Muscle layer of duodenum (tissue), 2 donors: Measurements from ENCODE around the gene STK32C.

Source experiments
- H3K27ac ChIP-seq: one replicate; pipeline ENCODE4 v1.7.0; 2013; ENCODE audit warnings: mild to moderate bottlenecking, low read length
- H3K27me3 ChIP-seq: one replicate; pipeline ENCODE4 v1.7.0; 2013; ENCODE audit warnings: low read depth, mild to moderate bottlenecking, control low read depth, low read length
- H3K36me3 ChIP-seq, 2 donors: one replicate each; pipeline ENCODE4 v1.7.0; 2013; ENCODE audit warnings: low read length in 2 of 2, control low read depth in 1 of 2, mild to moderate bottlenecking in 1 of 2; ENCODE audit not compliant: insufficient read depth in 2 of 2, control insufficient read depth in 1 of 2
- H3K4me1 ChIP-seq, 2 donors: one replicate each; pipeline ENCODE4 v1.7.0; 2013; ENCODE audit warnings: low read length in 2 of 2, mild to moderate bottlenecking in 2 of 2, control low read depth in 1 of 2, moderate library complexity in 1 of 2; ENCODE audit not compliant: insufficient read depth in 2 of 2, control insufficient read depth in 1 of 2
- H3K4me3 ChIP-seq, 2 donors: one replicate each; pipeline ENCODE4 v1.7.0; 2013; ENCODE audit warnings: low read length in 2 of 2, low read depth in 1 of 2, mild to moderate bottlenecking in 1 of 2
- H3K9me3 ChIP-seq, 2 donors: one replicate each; pipeline ENCODE4 v1.7.0; 2013; ENCODE audit warnings: low read length in 2 of 2, control low read depth in 1 of 2, mild to moderate bottlenecking in 1 of 2; ENCODE audit not compliant: control insufficient read depth in 1 of 2
- donor health status: healthy.

Gene STK32C

DNA sequence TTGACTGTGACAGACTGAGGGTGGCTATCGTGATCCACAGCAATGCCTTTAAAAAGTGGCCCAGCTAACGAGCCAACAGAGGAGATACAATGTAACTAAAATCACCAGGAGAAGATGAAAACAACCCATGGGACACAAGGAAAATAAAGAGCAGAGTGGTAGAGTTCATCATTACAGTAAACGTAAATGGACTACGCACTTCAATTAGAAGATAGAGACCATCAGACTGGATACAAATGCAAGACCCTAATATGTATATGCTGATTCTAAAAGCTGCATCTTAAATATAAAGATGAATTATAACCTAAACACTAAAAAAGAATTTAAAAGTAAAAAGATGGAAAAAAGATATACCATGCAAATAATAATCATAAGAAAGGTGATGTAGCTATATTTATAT, 6.6 kb upstream of the STK32C start:
- Histone ChIP-seq H3K36me3 (no peaks in the 10 kb centered on the region), H3K4me1 (no peaks in the 10 kb centered on the region), H3K27me3 (no peaks in the 10 kb centered on the region), H3K9me3 (no peaks in the 10 kb centered on the region), H3K4me3 (no peak overlapping the region), H3K27ac (no peak overlapping the region)

DNA sequence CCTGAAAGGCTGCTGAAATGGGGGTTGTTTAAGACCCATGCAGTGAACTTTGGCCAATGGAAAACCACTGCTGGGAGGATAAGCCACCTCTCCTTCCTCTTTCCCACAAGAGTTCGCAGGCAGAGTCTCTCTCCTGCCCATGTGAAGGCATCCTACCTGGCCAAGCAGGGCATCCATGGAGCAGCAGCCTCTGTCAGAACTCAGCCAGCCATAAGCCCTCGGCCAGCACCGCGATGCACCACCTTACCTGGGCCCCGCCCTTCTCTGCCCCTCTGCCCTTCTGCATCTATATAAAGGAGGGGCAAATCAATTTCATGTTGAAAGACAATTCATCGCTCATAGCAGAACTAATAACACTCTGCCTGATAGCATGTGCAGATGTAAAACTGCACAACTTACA, 6.1 kb upstream of the STK32C start:
- Histone ChIP-seq H3K27ac (no peak overlapping the region), H3K36me3 (no peaks in the 10 kb centered on the region), H3K27me3 (no peaks in the 10 kb centered on the region), H3K9me3 (no peaks in the 10 kb centered on the region), H3K4me1 (peaks cover 0 to 3% of the 10 kb centered on the region in 2 donors), H3K4me3 (no peak overlapping the region)

DNA sequence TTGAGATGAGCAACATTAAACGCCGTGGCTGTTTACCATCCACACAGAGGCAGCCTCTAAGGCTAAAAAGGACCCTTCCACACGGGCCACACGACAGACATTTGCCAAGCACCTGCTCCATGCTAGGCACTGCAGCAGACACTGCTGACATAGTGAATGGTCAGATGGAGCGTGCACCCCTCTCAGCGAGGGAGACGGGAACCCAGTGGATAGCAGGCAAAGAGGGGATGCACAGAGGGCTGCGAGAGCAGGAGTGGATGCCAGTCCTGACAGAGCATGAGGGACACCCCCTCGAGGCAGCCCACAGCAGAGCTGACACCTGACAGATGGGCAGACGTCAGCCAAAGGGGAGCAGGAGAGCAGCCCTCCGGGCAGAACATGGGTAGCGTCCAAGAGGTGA, 5.6 kb upstream of the STK32C start:
- Histone ChIP-seq H3K27me3 (no peaks in the 10 kb centered on the region), H3K9me3 (no peaks in the 10 kb centered on the region), H3K4me3 (no peak overlapping the region), H3K27ac (no peak overlapping the region), H3K4me1 (peaks cover 0 to 6% of the 10 kb centered on the region in 2 donors), H3K36me3 (no peaks in the 10 kb centered on the region)

DNA sequence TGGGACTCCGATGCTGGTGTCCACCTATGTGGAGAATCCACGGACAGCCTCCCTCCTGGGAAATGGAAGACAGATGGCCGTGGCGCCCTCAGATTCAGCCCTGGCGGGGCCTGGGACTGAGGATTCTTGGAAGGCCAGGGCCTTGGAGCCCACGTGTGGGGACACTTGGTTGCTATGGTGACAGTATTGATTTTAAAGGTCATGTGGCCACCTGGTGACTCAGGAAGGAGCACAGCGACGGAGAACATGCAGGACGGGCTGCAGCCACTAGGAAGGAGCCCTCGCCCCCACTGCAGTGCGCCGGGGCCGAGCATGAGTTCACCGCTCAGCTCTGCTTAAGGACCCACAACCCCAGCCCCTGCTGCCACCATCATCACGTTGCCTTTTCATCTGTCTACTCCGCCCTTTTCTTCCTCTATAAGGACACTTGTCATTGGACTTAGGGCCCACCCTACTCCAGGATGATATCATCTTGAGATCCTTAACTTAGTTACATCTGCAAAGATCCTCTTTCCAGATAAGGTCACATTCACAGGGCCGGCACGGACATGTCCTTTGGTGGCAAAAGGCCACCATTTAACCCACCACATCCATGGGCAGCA, 3.7 kb upstream of the STK32C start:
- H3K27me3 ChIP-seq, result no peaks in the 10 kb centered on the region
- no peak overlapping the region for H3K27ac ChIP-seq
- H3K4me3 ChIP-seq, result no peak overlapping the region
- H3K4me1 ChIP-seq, result peaks cover 0 to 12% of the 10 kb centered on the region in 2 donors
- no peaks in the 10 kb centered on the region for H3K36me3 ChIP-seq
- H3K9me3 ChIP-seq, result no peaks in the 10 kb centered on the region

DNA sequence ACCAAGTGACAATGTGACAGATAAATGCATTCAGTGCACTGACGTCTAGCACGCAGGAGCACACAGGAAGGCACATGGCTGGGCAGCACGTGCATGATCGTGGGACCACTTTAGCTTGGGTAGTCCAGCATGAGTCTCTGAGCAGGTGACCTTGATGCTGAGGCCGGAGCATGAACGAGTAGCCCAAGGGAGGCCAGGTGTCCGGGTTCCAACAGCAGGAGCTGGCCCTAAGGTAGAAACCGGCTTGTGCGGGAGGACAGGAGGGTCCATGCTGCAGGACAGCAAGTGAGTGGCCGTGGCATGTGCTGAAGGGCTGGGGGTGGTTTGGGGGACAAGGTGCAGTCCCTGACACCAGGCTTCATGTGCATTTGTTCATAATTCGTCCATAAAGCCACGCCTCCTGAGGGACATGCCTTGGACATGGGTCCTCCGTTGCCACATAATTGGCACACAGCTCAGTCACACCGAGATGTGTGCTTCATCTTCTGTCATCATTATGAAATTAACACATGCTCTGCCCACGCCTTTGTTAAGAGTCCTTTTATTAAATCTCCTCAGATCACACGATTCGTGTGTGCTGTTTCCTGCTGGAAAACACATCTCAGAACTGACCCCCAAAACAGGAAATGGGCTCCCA, 3.1 kb upstream of the STK32C start:
- H3K27me3 ChIP-seq, result no peaks in the 10 kb centered on the region
- H3K27ac ChIP-seq, result no peak overlapping the region
- peaks cover 0 to 15% of the 10 kb centered on the region in 2 donors for H3K4me1 ChIP-seq
- no peaks in the 10 kb centered on the region for H3K36me3 ChIP-seq
- no peaks in the 10 kb centered on the region for H3K9me3 ChIP-seq
- H3K4me3 ChIP-seq, result no peak overlapping the region

DNA sequence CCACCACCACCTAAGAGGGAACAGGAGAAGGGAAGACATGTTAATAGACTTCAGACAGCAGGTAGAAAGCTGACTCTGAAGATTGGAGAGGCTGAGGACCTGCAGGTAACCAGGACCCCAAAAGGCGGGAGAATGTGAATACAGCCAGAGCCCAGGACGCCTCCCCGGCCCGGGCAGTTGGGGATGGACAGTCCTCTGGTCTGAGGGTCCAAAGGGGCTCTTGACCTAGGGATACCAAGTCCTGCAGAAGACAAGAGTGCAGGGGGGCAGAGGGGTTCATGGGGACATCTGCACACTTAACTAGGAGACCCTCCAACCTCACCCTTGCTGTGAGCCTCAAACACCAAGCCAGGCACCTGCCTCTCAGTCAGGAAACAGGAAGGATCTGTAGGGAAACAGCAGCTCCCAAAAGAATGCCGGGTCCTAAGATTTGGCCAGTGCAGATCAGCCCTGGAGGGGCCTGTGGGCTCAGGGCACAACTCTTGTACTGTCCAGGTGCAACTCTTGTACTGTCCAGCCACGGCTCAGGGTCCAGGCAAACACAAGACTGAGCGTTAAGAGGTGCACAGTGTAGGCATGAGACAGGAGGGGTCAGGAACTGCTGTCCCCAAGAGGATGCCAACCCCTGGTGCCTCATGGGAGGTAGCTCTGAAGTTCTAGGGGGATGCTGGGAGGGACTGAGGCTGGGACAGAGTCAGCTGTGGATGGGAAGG, 2.3 kb upstream of the STK32C start:
- Histone ChIP-seq H3K36me3 (no peaks in the 10 kb centered on the region), H3K9me3 (no peaks in the 10 kb centered on the region), H3K27me3 (no peaks in the 10 kb centered on the region), H3K4me1 (peaks cover 0 to 18% of the 10 kb centered on the region in 2 donors), H3K4me3 (no peak overlapping the region), H3K27ac (no peak overlapping the region)

DNA sequence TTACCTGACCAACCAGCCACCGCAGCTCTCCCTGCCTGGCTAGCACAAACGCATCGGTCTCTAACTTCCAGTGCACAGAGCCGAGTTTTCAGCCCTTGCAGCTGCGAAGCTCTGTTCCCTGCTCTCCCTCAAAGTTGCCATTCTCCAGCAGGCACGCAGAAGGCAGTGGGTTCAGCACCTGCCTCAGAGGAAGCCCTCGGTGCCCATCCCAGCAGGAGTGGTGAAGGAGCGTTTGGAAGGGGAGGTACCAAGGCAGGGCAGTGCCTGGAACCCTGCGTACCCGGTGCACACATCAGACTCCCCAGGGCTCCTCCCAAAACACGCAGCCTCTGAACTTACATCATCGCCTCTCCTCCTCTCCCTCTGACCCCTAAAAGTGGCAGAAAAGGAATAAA, 1.7 kb upstream of the STK32C start:
- Histone ChIP-seq H3K4me1 (peaks cover 0 to 18% of the 10 kb centered on the region in 2 donors), H3K9me3 (no peaks in the 10 kb centered on the region), H3K27ac (no peak overlapping the region), H3K27me3 (no peaks in the 10 kb centered on the region), H3K36me3 (no peaks in the 10 kb centered on the region), H3K4me3 (no peak overlapping the region)

DNA sequence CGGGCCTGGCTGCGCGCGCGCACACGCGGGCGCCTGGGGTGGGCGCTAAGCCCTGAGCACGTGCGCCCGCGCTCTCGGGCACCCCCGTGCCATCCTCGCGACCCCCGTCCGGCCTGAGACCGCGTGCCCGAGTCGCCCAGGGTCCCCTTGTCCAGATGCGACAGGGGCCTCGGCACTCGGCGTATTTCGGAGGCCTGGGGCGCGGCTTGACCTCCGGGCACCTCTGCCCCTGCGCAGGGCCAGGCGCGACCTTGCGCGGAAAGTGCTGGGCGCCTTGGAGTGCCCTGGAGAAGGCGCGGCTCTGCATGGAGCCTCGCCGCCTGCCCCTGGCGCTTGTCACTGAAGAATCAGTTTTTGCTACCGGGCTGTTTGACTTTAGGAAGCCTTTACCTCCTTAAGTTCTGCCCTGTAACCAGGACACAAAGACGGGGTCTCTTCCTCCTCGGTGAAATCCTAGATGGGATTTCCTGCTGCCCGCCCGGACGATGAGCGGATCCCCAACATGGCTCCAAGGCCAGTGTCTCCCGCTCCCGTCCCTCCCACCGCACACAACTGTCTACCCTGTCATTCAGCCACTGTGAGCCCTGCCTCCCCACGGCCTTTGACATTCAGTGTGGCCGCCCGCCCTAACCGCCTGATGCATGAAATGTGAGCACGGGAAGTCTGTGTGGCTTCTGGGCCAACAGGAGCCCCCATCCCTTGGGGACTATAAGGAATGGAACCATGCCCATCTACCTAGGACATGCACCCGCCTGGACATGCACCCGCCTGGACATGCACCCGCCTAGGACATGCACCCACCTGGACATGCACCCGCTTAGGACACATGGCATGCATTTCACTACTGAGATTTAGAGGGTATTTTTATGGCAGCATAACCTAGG, 1.1 kb upstream of the STK32C start:
- Histone ChIP-seq H3K4me1 (peaks cover 0 to 18% of the 10 kb centered on the region in 2 donors), H3K9me3 (no peaks in the 10 kb centered on the region), H3K4me3 (peak overlapping the region; percentile 39 to 72), H3K36me3 (no peaks in the 10 kb centered on the region), H3K27ac (no peak overlapping the region), H3K27me3 (no peaks in the 10 kb centered on the region)

DNA sequence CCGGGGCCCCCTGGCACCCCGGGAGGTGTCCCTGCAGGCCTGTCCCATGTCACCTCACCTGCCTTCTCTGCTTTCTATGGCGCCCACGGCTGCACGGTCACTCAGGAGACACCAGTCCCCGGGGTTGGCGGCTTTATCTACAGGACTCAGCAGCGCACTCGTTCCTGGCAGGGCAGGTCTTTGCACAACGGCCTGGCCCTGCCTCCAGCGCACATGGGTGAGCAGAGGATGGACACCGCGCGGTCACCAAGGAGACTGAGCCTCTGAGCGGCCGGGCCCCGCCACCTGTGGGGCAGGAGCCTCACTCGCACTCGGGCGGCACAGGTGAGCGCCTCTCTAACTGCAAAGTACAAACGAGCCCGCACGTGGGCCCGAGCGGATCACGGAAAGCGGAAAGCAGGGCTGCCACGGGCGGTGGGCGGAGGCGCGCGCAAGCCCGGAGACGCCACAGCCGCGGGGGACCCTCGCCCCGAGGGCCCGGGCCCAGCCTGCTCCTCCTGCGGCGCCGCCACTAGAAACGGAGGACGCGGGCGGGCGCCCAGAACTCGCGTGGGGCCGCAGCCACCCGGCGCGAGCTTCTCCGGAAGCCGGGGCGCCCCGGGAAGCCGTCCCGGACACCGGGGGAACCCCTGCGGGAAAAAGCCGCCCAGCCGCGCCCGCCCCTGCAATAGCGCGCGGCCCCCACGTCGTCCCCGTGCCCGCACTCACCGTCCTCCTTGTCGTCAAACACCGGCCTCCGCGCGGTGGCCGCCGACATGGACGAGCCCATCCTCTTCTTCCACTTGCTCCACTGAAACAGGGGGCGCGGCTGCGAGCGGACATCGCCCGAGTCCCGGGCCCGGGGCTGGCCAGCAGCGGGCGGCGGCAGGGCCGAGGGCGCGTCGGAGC, 642 bp downstream of the STK32C start:
- H3K4me3 ChIP-seq, result peak overlapping the region; percentile 11 to 69
- no peaks in the 10 kb centered on the region for H3K36me3 ChIP-seq
- peaks cover 0 to 18% of the 10 kb centered on the region in 2 donors for H3K4me1 ChIP-seq
- no peak overlapping the region for H3K27ac ChIP-seq
- no peaks in the 10 kb centered on the region for H3K27me3 ChIP-seq
- H3K9me3 ChIP-seq, result no peaks in the 10 kb centered on the region

DNA sequence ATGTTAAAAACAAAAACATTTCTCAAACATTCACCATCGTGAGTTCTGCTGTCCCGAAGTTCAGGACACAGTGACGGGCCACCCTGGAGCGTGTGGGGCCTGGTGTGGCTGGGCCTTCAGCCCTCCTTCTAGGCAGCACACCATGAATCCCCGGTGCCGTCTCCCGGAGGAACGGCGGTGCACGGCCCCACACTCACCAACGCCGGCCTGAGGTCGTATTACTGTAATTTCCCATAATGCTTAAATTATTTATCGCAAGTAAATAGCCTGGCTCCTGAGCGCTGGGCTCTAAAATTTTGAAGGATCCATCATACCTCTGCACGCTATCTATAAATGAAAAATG, 1.4 kb downstream of the STK32C start:
- Histone ChIP-seq H3K4me3 (no peak overlapping the region), H3K27ac (no peak overlapping the region), H3K27me3 (no peaks in the 10 kb centered on the region), H3K36me3 (no peaks in the 10 kb centered on the region), H3K4me1 (peaks cover 0 to 18% of the 10 kb centered on the region in 2 donors), H3K9me3 (no peaks in the 10 kb centered on the region)
